OCI-LY3 (cell line): ENCODE data around the gene HDAC3.

Source experiments
- H2AFZ ChIP-seq: fragments of 200-600, 300-600 bp; shearing (Covaris generic); 2 replicates; pipeline ENCODE4 v1.6.0; 2014; ENCODE audit warnings: antibody characterized with exemption, low read depth, low read length
- H3K27ac ChIP-seq: fragments of 200-600, 300-600 bp; sonication (generic); 2 replicates; pipeline ENCODE4 v1.5.1; 2014; ENCODE audit warnings: mild to moderate bottlenecking, low read length, moderate library complexity, mixed read lengths
- H3K27me3 ChIP-seq: fragments of 200-600, 300-600 bp; sonication (generic); 2 replicates; pipeline ENCODE4 v1.6.1; 2014; ENCODE audit warnings: low read depth, low read length, mixed read lengths
- H3K36me3 ChIP-seq: fragments of 200-600, 300-600 bp; sonication (generic); replicated peaks from 2 replicates; pipeline ENCODE3; 2014; ENCODE audit warnings: low read depth, low read length, mixed read lengths
- H3K4me1 ChIP-seq: fragments of 300-600, 200-600 bp; sonication (generic); 2 replicates; pipeline ENCODE4 v1.6.1; 2014; ENCODE audit warnings: low read length, mixed read lengths
- H3K4me2 ChIP-seq: fragments of 200-600, 300-600 bp; sonication (generic); 2 replicates; pipeline ENCODE4 v1.6.1; 2014; ENCODE audit warnings: low read length, mixed read lengths
- H3K4me3 ChIP-seq: fragments of 300-600, 200-600 bp; sonication (generic); 2 replicates; pipeline ENCODE4 v1.5.1; 2014; ENCODE audit warnings: antibody characterized with exemption, mild to moderate bottlenecking, low read length, moderate library complexity
- H3K79me2 ChIP-seq: fragments of 300-600, 200-600 bp; shearing (Covaris generic); 2 replicates; pipeline ENCODE4 v1.6.1; 2014; ENCODE audit warnings: mild to moderate bottlenecking, low read length, mixed read lengths
- H3K9ac ChIP-seq: fragments of 300-600, 200-600 bp; shearing (Covaris generic); 2 replicates; pipeline ENCODE4 v1.6.0; 2014; ENCODE audit warnings: mild to moderate bottlenecking, low read length, moderate library complexity
- H3K9me3 ChIP-seq: fragments of 200-600, 300-600 bp; shearing (Covaris generic); 2 replicates; pipeline ENCODE4 v1.6.1; 2014; ENCODE audit warnings: low read length, mixed read lengths; ENCODE audit not compliant: insufficient read depth
- H4K20me1 ChIP-seq: fragments of 200-600, 300-600 bp; sonication (generic); 2 replicates; pipeline ENCODE4 v1.6.1; 2016; ENCODE audit warnings: low read length, mixed read lengths; ENCODE audit not compliant: insufficient read depth
- CTCF ChIP-seq: fragments of 200-600, 300-600 bp; sonication (generic); IDR thresholded peaks from 2 replicates; pipeline ENCODE4 v1.5.1; 2014; ENCODE audit warnings: antibody characterized with exemption, low read length, low read depth
- EZH2phosphoT487 ChIP-seq: fragments of 200-600 bp; shearing (Covaris generic); IDR thresholded peaks from 2 replicates; pipeline ENCODE4 v1.6.1; 2018; ENCODE audit warnings: antibody characterized with exemption, mixed run types, low read depth

Gene HDAC3

GRCh38 chr5:141647851-141648250 lies 11.2 kb upstream of the HDAC3 start:
- H3K9me3 ChIP-seq = no peaks in the 10 kb centered on the region
- TF ChIP-seq CTCF (no peak), EZH2phosphoT487 (no peak)
- no peak overlapping the region for H3K4me2 ChIP-seq
- no peaks in the 10 kb centered on the region for H3K79me2 ChIP-seq
- H3K9ac ChIP-seq = no peak overlapping the region
- no peak overlapping the region for H3K4me3 ChIP-seq
- H3K27me3 ChIP-seq = no peaks in the 10 kb centered on the region
- H2AFZ ChIP-seq = no peak overlapping the region
- peaks cover 4% of the 10 kb centered on the region for H3K4me1 ChIP-seq
- no peaks in the 10 kb centered on the region for H4K20me1 ChIP-seq
- H3K36me3 ChIP-seq = no peaks in the 10 kb centered on the region
- H3K27ac ChIP-seq = no peak overlapping the region

GRCh38 chr5:141647242-141647641 lies 10.6 kb upstream of the HDAC3 start:
- no peak for TF ChIP-seq EZH2phosphoT487
- TF ChIP-seq CTCF = no peak

DNA sequence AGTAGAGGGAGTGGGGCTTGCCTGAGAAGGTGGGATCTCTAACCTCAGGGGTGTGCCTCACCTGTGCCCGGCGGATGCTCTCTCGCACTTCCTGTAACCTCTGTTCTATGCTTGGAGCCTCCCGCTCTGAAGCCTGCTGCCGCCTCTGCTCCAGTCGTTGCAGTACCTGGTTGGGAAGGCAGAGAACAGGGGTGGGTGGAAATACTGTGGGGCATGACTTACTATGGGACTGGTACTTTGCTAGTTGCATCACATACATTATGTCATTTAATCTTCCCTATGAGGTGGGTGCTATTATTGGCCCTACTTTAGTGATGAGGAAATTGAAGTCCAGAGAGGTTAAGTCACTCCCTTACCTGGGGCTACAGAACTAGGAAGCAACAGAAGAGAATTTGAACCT lies 9.4 kb upstream of the HDAC3 start:
- Histone ChIP-seq H3K79me2 (no peaks in the 10 kb centered on the region), H3K27ac (no peak overlapping the region), H3K9ac (no peak overlapping the region), H2AFZ (no peak overlapping the region), H3K9me3 (no peaks in the 10 kb centered on the region), H3K4me2 (no peak overlapping the region), H3K36me3 (no peaks in the 10 kb centered on the region), H4K20me1 (no peaks in the 10 kb centered on the region), H3K4me1 (peaks cover 9% of the 10 kb centered on the region), H3K27me3 (no peaks in the 10 kb centered on the region), H3K4me3 (no peak overlapping the region)
- TF ChIP-seq EZH2phosphoT487 (no peak), CTCF (no peak)

More at GRCh38 chr5:141647242-141647641, 10.6 kb upstream of the HDAC3 start:
- H3K79me2 ChIP-seq = no peaks in the 10 kb centered on the region
- H3K4me3 ChIP-seq = no peak overlapping the region
- no peaks in the 10 kb centered on the region for H3K36me3 ChIP-seq
- H3K4me1 ChIP-seq = peaks cover 4% of the 10 kb centered on the region
- no peaks in the 10 kb centered on the region for H3K27me3 ChIP-seq
- H3K27ac ChIP-seq = no peak overlapping the region
- H3K4me2 ChIP-seq = no peak overlapping the region
- H3K9ac ChIP-seq = no peak overlapping the region
- no peak overlapping the region for H2AFZ ChIP-seq
- no peaks in the 10 kb centered on the region for H3K9me3 ChIP-seq
- H4K20me1 ChIP-seq = no peaks in the 10 kb centered on the region

- Histone ChIP-seq H2AFZ (no peak overlapping the region), H3K27me3 (no peaks in the 10 kb centered on the region), H4K20me1 (no peaks in the 10 kb centered on the region), H3K36me3 (peaks cover 6% of the 10 kb centered on the region), H3K4me3 (no peak overlapping the region), H3K4me1 (peaks cover 16% of the 10 kb centered on the region), H3K27ac (no peak overlapping the region), H3K9ac (no peak overlapping the region), H3K9me3 (no peaks in the 10 kb centered on the region), H3K79me2 (peaks cover 16% of the 10 kb centered on the region), H3K4me2 (no peak overlapping the region)
- TF ChIP-seq CTCF = no peak
- no peak for TF ChIP-seq EZH2phosphoT487
Observed at GRCh38 chr5:141641634-141642267, 5.1 kb upstream of the HDAC3 start.
